ENCODE data around the gene CSN2.
"Not testable (repeated sequence)": the region's sequence is repeated elsewhere in the genome, so short reads cannot be mapped to it uniquely, and the experiment has no call there.

CSN2 gene

GRCh38 chr4:69970071-69970470 is 4.5 kb upstream of the CSN2 start:
- no peak for DNase-seq (ENCODE audit: low read depth)
- no peak overlapping the region for H3K4me3 ChIP-seq (ENCODE audit: control insufficient read depth, low read depth, low read length)
- no peak for TF ChIP-seq CTCF (IDR thresholded peaks at IDR 0.05; ENCODE audit: control insufficient read depth, insufficient read depth, low read depth, low read length, missing control alignments)

GRCh38 chr4:69957209-69957608 is 8.3 kb downstream of the CSN2 start:
- TF ChIP-seq CTCF (IDR thresholded peaks at IDR 0.05; ENCODE audit: control insufficient read depth, insufficient read depth, low read depth, low read length, missing control alignments) = no peak
- no peak for DNase-seq (ENCODE audit: low read depth)

GRCh38 chr4:69951602-69952001 is 13.9 kb downstream of the CSN2 start:
- H3K4me3 ChIP-seq (ENCODE audit: control insufficient read depth, low read depth, low read length) = no peak overlapping the region
- TF ChIP-seq CTCF (IDR thresholded peaks at IDR 0.05; ENCODE audit: control insufficient read depth, insufficient read depth, low read depth, low read length, missing control alignments) = no peak
- no peak for DNase-seq (ENCODE audit: low read depth)

More at GRCh38 chr4:69957209-69957608, 8.3 kb downstream of the CSN2 start:
- H3K4me3 ChIP-seq (ENCODE audit: control insufficient read depth, low read depth, low read length) = no peak overlapping the region

GRCh38 chr4:69936566-69936965 is 29.0 kb downstream of the CSN2 start:
- no peak for DNase-seq (ENCODE audit: low read depth)
- no peak for TF ChIP-seq CTCF (IDR thresholded peaks at IDR 0.05; ENCODE audit: control insufficient read depth, insufficient read depth, low read depth, low read length, missing control alignments)
- no peak overlapping the region for H3K4me3 ChIP-seq (ENCODE audit: control insufficient read depth, low read depth, low read length)

GRCh38 chr4:69934150-69934549 is 31.4 kb downstream of the CSN2 start:
- no peak overlapping the region for H3K4me3 ChIP-seq (ENCODE audit: control insufficient read depth, low read depth, low read length)
- no peak for DNase-seq (ENCODE audit: low read depth)
- TF ChIP-seq CTCF (IDR thresholded peaks at IDR 0.05; ENCODE audit: control insufficient read depth, insufficient read depth, low read depth, low read length, missing control alignments) = no peak

GRCh38 chr4:69930768-69931167 is 34.8 kb downstream of the CSN2 start, which contains the start of gene CSN1S1:
Gene CSN1S1, plus strand, starts transcription at chr4:69931068. Its CDS starts 1,488 bp downstream, at chr4:69932556.
- no peak for DNase-seq (ENCODE audit: low read depth)
- TF ChIP-seq CTCF (IDR thresholded peaks at IDR 0.05; ENCODE audit: control insufficient read depth, insufficient read depth, low read depth, low read length, missing control alignments) = no peak
- no peak within 1 kb of the TSS for H3K4me3 ChIP-seq (ENCODE audit: control insufficient read depth, low read depth, low read length)

GRCh38 chr4:69923782-69924410 is 41.6 kb downstream of the CSN2 start:
- DNase-seq (ENCODE audit: low read depth); H3K4me3 ChIP-seq (ENCODE audit: control insufficient read depth, low read depth, low read length): not testable (repeated sequence)
